DOHH2 (cell line): ENCODE measurements around the gene SERINC5.

Experiments used
- H3F3A ChIP-seq: fragments of 200-600 bp; sonication (generic), shearing (Covaris generic); 2 replicates; pipeline ENCODE4 v1.6.0; 2016; ENCODE audit warnings: antibody characterized with exemption, mild to moderate bottlenecking; ENCODE audit not compliant: control insufficient read depth, insufficient read depth
- H3K27ac ChIP-seq: fragments of 200-600 bp; sonication (generic); 2 replicates; pipeline ENCODE4 v1.5.1; 2014; ENCODE audit warnings: low read depth, mild to moderate bottlenecking, low read length, moderate library complexity
- H3K27me3 ChIP-seq: fragments of 200-600 bp; sonication (generic); 2 replicates; pipeline ENCODE4 v1.6.1; 2014; ENCODE audit warnings: mild to moderate bottlenecking, low read length, mixed read lengths; ENCODE audit not compliant: control insufficient read depth
- H3K36me3 ChIP-seq: fragments of 200-600 bp; sonication (generic); 2 replicates; pipeline ENCODE4 v1.6.1; 2014; ENCODE audit warnings: mild to moderate bottlenecking, low read length, moderate library complexity, mixed read lengths; ENCODE audit not compliant: control insufficient read depth
- H3K4me1 ChIP-seq: fragments of 200-600 bp; sonication (generic); 2 replicates; pipeline ENCODE4 v1.6.1; 2014; ENCODE audit warnings: mild to moderate bottlenecking, low read length, mixed read lengths; ENCODE audit not compliant: control insufficient read depth
- H3K4me2 ChIP-seq: fragments of 200-600 bp; sonication (generic); 2 replicates; pipeline ENCODE4 v1.6.0; 2014; ENCODE audit warnings: mild to moderate bottlenecking, low read length, moderate library complexity
- H3K4me3 ChIP-seq: fragments of 200-600 bp; sonication (generic); 2 replicates; pipeline ENCODE4 v1.5.1; 2014; ENCODE audit warnings: mild to moderate bottlenecking, low read length, mixed read lengths
- H3K79me2 ChIP-seq: fragments of 200-600 bp; sonication (generic); 2 replicates; pipeline ENCODE4 v1.6.1; 2014; ENCODE audit warnings: mild to moderate bottlenecking, low read length, mixed read lengths; ENCODE audit not compliant: control insufficient read depth
- H3K9me2 ChIP-seq: fragments of 200-600 bp; sonication (generic); replicated peaks from 2 replicates; pipeline ENCODE4 v1.6.1; 2014; ENCODE audit warnings: mild to moderate bottlenecking, low read length, mixed read lengths; ENCODE audit not compliant: control insufficient read depth
- H3K9me3 ChIP-seq: fragments of 200-600 bp; sonication (generic); 2 replicates; pipeline ENCODE4 v1.6.1; 2014; ENCODE audit warnings: antibody characterized with exemption, low read length, mixed read lengths; ENCODE audit not compliant: control insufficient read depth, insufficient read depth
- H4K20me1 ChIP-seq: fragments of 200-600 bp; sonication (generic); 2 replicates; pipeline ENCODE4 v1.6.0; 2014; ENCODE audit warnings: low read depth, mild to moderate bottlenecking, antibody characterized with exemption, low read length, moderate library complexity; ENCODE audit not compliant: control insufficient read depth, insufficient read depth
- CTCF ChIP-seq: fragments of 200-600 bp; sonication (generic); IDR thresholded peaks from one replicate; pipeline ENCODE4 v1.5.1; 2014; ENCODE audit warnings: antibody characterized with exemption, mild to moderate bottlenecking, low read depth, low read length; ENCODE audit not compliant: poor library complexity, severe bottlenecking
- EZH2phosphoT487 ChIP-seq: fragments of 200-600 bp; sonication (generic); IDR thresholded peaks from 2 replicates; pipeline ENCODE4 v1.6.1; 2017; ENCODE audit warnings: borderline replicate concordance, mild to moderate bottlenecking, antibody characterized with exemption, low read length, moderate library complexity, mixed read lengths

Gene SERINC5

GRCh38 chr5:80168388-80169028, 87.3 kb downstream of the SERINC5 start:
- H4K20me1 ChIP-seq = no peaks in the 10 kb centered on the region
- no peaks in the 10 kb centered on the region for H3K9me3 ChIP-seq
- TF ChIP-seq EZH2phosphoT487 (no peak), CTCF (no peak)
- no peaks in the 10 kb centered on the region for H3F3A ChIP-seq
- no peaks in the 10 kb centered on the region for H3K79me2 ChIP-seq
- no peaks in the 10 kb centered on the region for H3K27me3 ChIP-seq
- no peaks in the 10 kb centered on the region for H3K9me2 ChIP-seq
- no peak overlapping the region for H3K4me3 ChIP-seq
- H3K36me3 ChIP-seq = no peaks in the 10 kb centered on the region
- H3K4me2 ChIP-seq = no peak overlapping the region
- H3K27ac ChIP-seq = no peak overlapping the region
- no peaks in the 10 kb centered on the region for H3K4me1 ChIP-seq

- Histone ChIP-seq H3K79me2 (no peaks in the 10 kb centered on the region), H4K20me1 (no peaks in the 10 kb centered on the region), H3K9me2 (no peaks in the 10 kb centered on the region), H3K27me3 (no peaks in the 10 kb centered on the region), H3K9me3 (no peaks in the 10 kb centered on the region), H3K4me3 (no peak overlapping the region), H3K4me1 (no peaks in the 10 kb centered on the region), H3K27ac (no peak overlapping the region), H3K36me3 (no peaks in the 10 kb centered on the region), H3F3A (no peaks in the 10 kb centered on the region), H3K4me2 (no peak overlapping the region)
- TF ChIP-seq CTCF (no peak), EZH2phosphoT487 (no peak)
These were observed 90.4 kb downstream of the SERINC5 start for GRCh38 chr5:80165452-80165851.

GRCh38 chr5:80161165-80161564, 94.7 kb downstream of the SERINC5 start:
- Histone ChIP-seq H3K4me3 (no peak overlapping the region), H3F3A (no peaks in the 10 kb centered on the region), H3K36me3 (no peaks in the 10 kb centered on the region), H3K79me2 (no peaks in the 10 kb centered on the region), H4K20me1 (no peaks in the 10 kb centered on the region), H3K27me3 (no peaks in the 10 kb centered on the region), H3K4me1 (no peaks in the 10 kb centered on the region), H3K9me3 (no peaks in the 10 kb centered on the region), H3K9me2 (no peaks in the 10 kb centered on the region), H3K27ac (no peak overlapping the region), H3K4me2 (no peak overlapping the region)
- TF ChIP-seq EZH2phosphoT487 (no peak), CTCF (no peak)
